Measurements from ENCODE around the gene TM2D3.
"Not testable (repeated sequence)": the region's sequence is repeated elsewhere in the genome, so short reads cannot be mapped to it uniquely, and the experiment has no call there.

The TM2D3 gene

GRCh38 chr15:101657968-101658784 is 6.0 kb upstream of the TM2D3 start:
- in situ Hi-C loops (cut with MboI; ENCODE audit: low sequenced_read_pairs), result no loop called here

- in situ Hi-C loops (cut with MboI; ENCODE audit: low sequenced_read_pairs), result no loop called here
These were observed 5.0 kb upstream of the TM2D3 start for GRCh38 chr15:101657171-101657570.

GRCh38 chr15:101654624-101655337 is 2.6 kb upstream of the TM2D3 start:
- in situ Hi-C loops (cut with MboI; ENCODE audit: low sequenced_read_pairs), result loop anchor here (5.0 kb wide), 1 partner anchor 367 kb away; no protein-coding TSS in a partner anchor

GRCh38 chr15:101654171-101654570 is 2.0 kb upstream of the TM2D3 start:
- in situ Hi-C loops (cut with MboI; ENCODE audit: low sequenced_read_pairs), result loop anchor here (5.0 kb wide), 1 partner anchor 367 kb away; no protein-coding TSS in a partner anchor

- in situ Hi-C loops (cut with MboI; ENCODE audit: low sequenced_read_pairs), result loop anchor here (5.0 kb wide), 1 partner anchor 366 kb away; no protein-coding TSS in a partner anchor
These were observed 727 bp upstream of the TM2D3 start for GRCh38 chr15:101652786-101653430.

- in situ Hi-C loops (cut with MboI; ENCODE audit: low sequenced_read_pairs), result loop anchor here (5.0 kb wide), 1 partner anchor 364 kb away; no protein-coding TSS in a partner anchor
These were observed 555 bp downstream of the TM2D3 start for GRCh38 chr15:101651554-101652097.

- in situ Hi-C loops (cut with MboI; ENCODE audit: low sequenced_read_pairs), result loop anchor here (5.0 kb wide), 1 partner anchor 363 kb away; no protein-coding TSS in a partner anchor
These were observed 2.0 kb downstream of the TM2D3 start for GRCh38 chr15:101650145-101650544.

GRCh38 chr15:101648356-101648755 is 3.8 kb downstream of the TM2D3 start:
- in situ Hi-C loops (cut with MboI; ENCODE audit: low sequenced_read_pairs), result no loop called here

GRCh38 chr15:101647251-101647650 is 4.9 kb downstream of the TM2D3 start:
- in situ Hi-C loops (cut with MboI; ENCODE audit: low sequenced_read_pairs), result no loop called here

- in situ Hi-C loops (cut with MboI; ENCODE audit: low sequenced_read_pairs), result no loop called here
These were observed 5.5 kb downstream of the TM2D3 start for GRCh38 chr15:101646672-101647071.

GRCh38 chr15:101642361-101642760 is 9.8 kb downstream of the TM2D3 start:
- in situ Hi-C loops (cut with MboI; ENCODE audit: low sequenced_read_pairs), result no loop called here

- in situ Hi-C loops (cut with MboI; ENCODE audit: low sequenced_read_pairs), result no loop called here
These were observed 10.3 kb downstream of the TM2D3 start for GRCh38 chr15:101641894-101642293.

- in situ Hi-C loops (cut with MboI; ENCODE audit: low sequenced_read_pairs), result no loop called here
These were observed 10.9 kb downstream of the TM2D3 start for GRCh38 chr15:101641129-101641764.

- in situ Hi-C loops (cut with MboI; ENCODE audit: low sequenced_read_pairs), result no loop called here
These were observed 12.5 kb downstream of the TM2D3 start for GRCh38 chr15:101639667-101640066.

- in situ Hi-C loops (cut with MboI; ENCODE audit: low sequenced_read_pairs), result no loop called here
These were observed 14.3 kb downstream of the TM2D3 start for GRCh38 chr15:101637919-101638318.

GRCh38 chr15:101637516-101637915 is 14.7 kb downstream of the TM2D3 start:
- in situ Hi-C loops (cut with MboI; ENCODE audit: low sequenced_read_pairs), result no loop called here

- in situ Hi-C loops (cut with MboI; ENCODE audit: low sequenced_read_pairs), result no loop called here
These were observed 15.1 kb downstream of the TM2D3 start for GRCh38 chr15:101637038-101637437.

- in situ Hi-C loops (cut with MboI; ENCODE audit: low sequenced_read_pairs), result no loop called here
These were observed 16.0 kb downstream of the TM2D3 start for GRCh38 chr15:101635944-101636727.

GRCh38 chr15:101633356-101633755 is 18.8 kb downstream of the TM2D3 start:
- in situ Hi-C loops (cut with MboI; ENCODE audit: low sequenced_read_pairs), result no loop called here

GRCh38 chr15:101626729-101627128 is 25.5 kb downstream of the TM2D3 start:
- in situ Hi-C loops (cut with MboI; ENCODE audit: low sequenced_read_pairs), result not testable (repeated sequence)

All from HL-60/S4 treated with phorbol 12-myristate 13-acetate at 8.2 ng/mL for 4 days and 3 days (cell line).